Psoas muscle (tissue), 8 donors: Measurements from ENCODE around the gene XPO4. TPM values are rescaled to one million over a fixed set of nuclear protein-coding genes. Genes with fewer than 3 reads are reported as not detected.

Experiments used
- ATAC-seq, 4 donors: fragments of 200-7000 bp; cut with Tn5 transposase; one replicate each; pipeline ENCODE4 v1.9.1; 2020; ENCODE audit warnings: moderate library complexity in 3 of 4, mild to moderate bottlenecking in 2 of 4
- DNase-seq, 2 donors: peaks; one replicate each; pipeline ENCODE4 v3.0.0-alpha.2; 2020
- H3K27ac ChIP-seq: fragments of 200-600 bp; one replicate; pipeline ENCODE4 v1.8.0; 2022
- H3K27me3 ChIP-seq, 3 donors: fragments of 200-600 bp in 1 of 3; one replicate each; pipeline versions ENCODE4 v1.6.1 to v1.8.0; 2013 to 2022; ENCODE audit warnings: low read length in 2 of 3, mild to moderate bottlenecking in 2 of 3, moderate library complexity in 1 of 3; ENCODE audit not compliant: insufficient read depth in 3 of 3
- H3K36me3 ChIP-seq, 2 donors: fragments of 200-600 bp in 1 of 2; one replicate each; pipeline versions ENCODE4 v1.6.1 to v1.8.0; 2013 to 2022; ENCODE audit warnings: low read depth in 1 of 2, mild to moderate bottlenecking in 1 of 2, moderate library complexity in 1 of 2; ENCODE audit not compliant: insufficient read depth in 1 of 2
- H3K4me1 ChIP-seq: fragments of 200-600 bp; one replicate; pipeline ENCODE4 v1.8.0; 2022
- H3K4me3 ChIP-seq: fragments of 200-600 bp; one replicate; pipeline ENCODE4 v1.8.0; 2022; ENCODE audit warnings: mild to moderate bottlenecking
- H3K9me3 ChIP-seq: fragments of 200-600 bp; one replicate; pipeline ENCODE4 v1.8.0; 2022
- whole genome bisulfite sequencing, 3 donors: extraction: QIAGEN DNeasy Blood & Tissue Kit; methylation state at CpG; one replicate each; pipeline versions ENCODE4 v1.1.6 to v1.1.7; 2013; 5-methylcytosine and 5-hydroxymethylcytosine counted together
- intact Hi-C, 2 donors: fragments of 100-400 bp; cut with DNase I; formaldehyde crosslinking; loops; one replicate each; pipeline versions ENCODE4 v1.11.0 to v1.14.2; 2022
- polyA plus RNA-seq, 3 donors: library from polyadenylated mRNA; stranded (reverse); fragments of 200-250 nt; gene quantifications; one replicate each; pipeline ENCODE4 v1.2.3, GENCODE V29; 2013
- total RNA-seq, 4 donors: library from RNA; stranded (reverse); fragmentation: NEBNext Ultra II Directional in 2 of 4; extraction: Animal tissue kit (Norgen Biotek cat#: 25700) in 2 of 4; gene quantifications; one replicate each; pipeline versions ENCODE4 v1.2.1 to v1.2.4, GENCODE V29; 2021 to 2023
- TF ChIP-seq, protein P1 (sequence below): fragments of 200-600 bp; IDR thresholded peaks from one replicate; pipeline ENCODE4 v1.8.0; 2022; ENCODE audit warnings: antibody characterized with exemption
- donor health status: healthy with polysubstance abuse.
- donor health status: DM: no; HTN: no; CAD: no; lungs with moderate emphysema.
- donor health status: Bipolar disorder and iron deficiency.
- donor health status: healthy.
- donor health status: DM: yes; HTN: yes; CAD: no.
- donor health status: DM: no; HTN: no; CAD: no.
- donor health status: DM: no; HTN: no; CAD: no.
- donor health status: DM: yes; HTN: yes; CAD: no.

The XPO4 gene
- total and polyA plus RNA-seq, 7 donors, result 3.9 to 67.2 (median 12.2) TPM

DNA sequence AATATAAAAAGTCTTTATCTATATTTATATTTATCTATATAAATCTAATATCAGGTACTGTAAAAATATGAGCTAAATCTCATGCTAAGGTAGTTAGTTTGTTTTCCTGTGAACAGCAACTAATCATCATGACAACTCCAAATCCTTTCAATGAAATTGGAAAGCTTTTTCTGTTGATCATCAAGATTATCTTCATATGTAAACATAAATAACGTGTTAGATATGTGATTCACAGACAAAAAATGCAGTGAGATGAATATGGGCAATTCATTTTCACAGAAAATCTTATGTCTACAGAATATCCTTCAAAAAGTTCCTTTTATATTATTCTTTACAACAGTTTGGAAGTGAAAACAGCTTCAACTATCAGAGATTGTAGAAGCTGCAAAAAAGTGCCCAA lies 87.1 kb downstream of the XPO4 start:
- Histone ChIP-seq H3K9me3 (no peaks in the 10 kb centered on the region), H3K4me3 (peak overlapping the region; percentile 55), H3K4me1 (peaks cover 41% of the 10 kb centered on the region), H3K36me3 (no peaks in the 10 kb centered on the region), H3K27ac (peak overlapping the region; percentile 89), H3K27me3 (no peaks in the 10 kb centered on the region)
- TF ChIP-seq, protein P1, sequence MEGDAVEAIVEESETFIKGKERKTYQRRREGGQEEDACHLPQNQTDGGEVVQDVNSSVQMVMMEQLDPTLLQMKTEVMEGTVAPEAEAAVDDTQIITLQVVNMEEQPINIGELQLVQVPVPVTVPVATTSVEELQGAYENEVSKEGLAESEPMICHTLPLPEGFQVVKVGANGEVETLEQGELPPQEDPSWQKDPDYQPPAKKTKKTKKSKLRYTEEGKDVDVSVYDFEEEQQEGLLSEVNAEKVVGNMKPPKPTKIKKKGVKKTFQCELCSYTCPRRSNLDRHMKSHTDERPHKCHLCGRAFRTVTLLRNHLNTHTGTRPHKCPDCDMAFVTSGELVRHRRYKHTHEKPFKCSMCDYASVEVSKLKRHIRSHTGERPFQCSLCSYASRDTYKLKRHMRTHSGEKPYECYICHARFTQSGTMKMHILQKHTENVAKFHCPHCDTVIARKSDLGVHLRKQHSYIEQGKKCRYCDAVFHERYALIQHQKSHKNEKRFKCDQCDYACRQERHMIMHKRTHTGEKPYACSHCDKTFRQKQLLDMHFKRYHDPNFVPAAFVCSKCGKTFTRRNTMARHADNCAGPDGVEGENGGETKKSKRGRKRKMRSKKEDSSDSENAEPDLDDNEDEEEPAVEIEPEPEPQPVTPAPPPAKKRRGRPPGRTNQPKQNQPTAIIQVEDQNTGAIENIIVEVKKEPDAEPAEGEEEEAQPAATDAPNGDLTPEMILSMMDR, result no peak
- no peak for DNase-seq
- intact Hi-C loops, result no loop called here
- 35 to 59% (median 52%) methylated on average over 1 of the region's 1 CpG for WGBS, 3 donors
- no peak for ATAC-seq

DNA sequence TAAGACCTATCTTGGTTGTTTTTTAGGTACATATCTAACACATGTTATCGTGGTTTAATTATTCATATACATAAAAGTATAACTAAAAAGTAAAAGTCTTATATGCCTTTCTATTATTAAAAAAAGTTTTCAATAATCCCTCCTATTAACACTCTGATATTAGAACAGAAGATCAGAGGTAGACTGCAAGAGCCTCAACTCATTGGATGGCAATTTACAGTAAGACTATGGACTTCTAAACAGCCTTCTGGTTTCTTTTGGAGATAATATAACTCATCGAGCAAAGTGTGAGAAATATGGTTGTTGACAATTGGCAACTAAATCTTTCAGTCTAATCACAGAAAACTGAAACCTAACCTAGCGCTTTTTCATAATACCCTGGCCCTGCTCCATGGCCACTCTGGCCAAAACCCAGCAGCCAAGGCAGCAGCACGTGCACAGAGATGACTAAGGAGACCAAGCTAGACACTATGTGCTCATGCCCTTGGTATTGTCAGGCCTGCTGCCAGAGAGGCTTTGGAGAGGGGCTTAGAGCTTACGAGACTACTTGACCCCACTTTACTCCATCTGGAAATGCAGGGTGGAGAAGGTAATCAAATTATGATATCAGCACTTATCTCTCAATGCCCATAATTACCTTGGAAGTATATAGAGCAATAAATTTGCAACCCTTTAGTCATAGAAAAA lies 88.2 kb downstream of the XPO4 start:
- Histone ChIP-seq H3K4me1 (peaks cover 41% of the 10 kb centered on the region), H3K36me3 (peaks cover under 1 to 1% of the 10 kb centered on the region in 2 donors), H3K27me3 (no peaks in the 10 kb centered on the region), H3K27ac (peak overlapping the region; percentile 89), H3K9me3 (no peaks in the 10 kb centered on the region), H3K4me3 (peak overlapping the region; percentile 55)
- WGBS, 3 donors, result 7 to 10% (median 9%) methylated on average over 5 of the region's 5 CpGs
- DNase-seq (peak; percentile 90 to 95), ATAC-seq (peak; percentile 93 to 96 (median 96))
- TF ChIP-seq, protein P1, result no peak
- intact Hi-C loops, result loop anchor here in 1 of 2 donors (5.0 kb wide), 1 partner anchor 42 kb away; the partner anchor contains the start of gene EEF1AKMT1

DNA sequence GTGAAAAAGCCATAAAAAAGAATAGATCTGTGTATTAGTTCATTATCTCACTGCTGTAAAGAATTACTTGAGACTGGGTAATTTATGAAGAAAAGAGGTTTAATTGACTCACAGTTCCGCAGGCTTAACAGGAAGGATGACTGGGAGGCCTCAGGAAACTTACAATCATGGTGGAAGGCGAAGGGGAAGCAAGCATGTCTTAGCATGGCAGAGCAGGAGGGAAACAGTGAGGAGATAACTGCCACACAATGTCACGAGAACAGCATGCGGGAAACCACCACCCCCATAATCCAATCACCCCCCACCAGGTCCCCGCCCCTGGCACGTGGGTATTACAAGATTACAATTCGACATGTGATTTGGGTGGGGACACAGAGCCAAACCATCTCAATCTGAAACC lies 89.7 kb downstream of the XPO4 start:
- Histone ChIP-seq H3K27ac (peak overlapping the region; percentile 89), H3K27me3 (no peaks in the 10 kb centered on the region), H3K4me3 (peak overlapping the region; percentile 34), H3K9me3 (no peaks in the 10 kb centered on the region), H3K36me3 (peaks cover 2 to 16% of the 10 kb centered on the region in 2 donors), H3K4me1 (peaks cover 41% of the 10 kb centered on the region)
- WGBS, 3 donors, result 68 to 82% (median 69%) methylated on average over 7 of the region's 7 CpGs
- no peak for ATAC-seq
- intact Hi-C loops, result loop anchor here in 1 of 2 donors (5.0 kb wide), 1 partner anchor 41 kb away; the partner anchor contains the start of gene EEF1AKMT1
- TF ChIP-seq, protein P1, result no peak
- no peak for DNase-seq

DNA sequence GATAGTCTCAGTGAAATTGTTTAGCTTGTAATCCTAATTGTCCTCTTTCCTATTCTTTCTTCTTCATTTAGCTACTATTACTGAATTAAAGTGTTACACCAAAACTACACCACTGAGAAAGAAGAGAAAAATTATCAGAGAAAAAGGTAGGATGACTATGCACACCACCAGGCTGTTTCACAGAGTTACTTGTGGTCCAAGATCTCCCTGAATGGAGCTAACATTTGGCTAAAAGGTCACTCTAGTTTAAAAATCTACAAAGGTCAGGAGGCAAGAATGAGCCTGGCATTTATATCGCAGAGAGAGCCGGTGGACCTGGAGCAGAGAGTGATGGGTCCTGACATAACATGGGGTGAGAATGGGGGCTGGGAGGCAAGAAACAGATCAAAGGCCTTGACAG lies 91.7 kb downstream of the XPO4 start:
- Histone ChIP-seq H3K36me3 (peaks cover 2 to 37% of the 10 kb centered on the region in 2 donors), H3K9me3 (no peaks in the 10 kb centered on the region), H3K27ac (peak overlapping the region; percentile 56), H3K27me3 (no peaks in the 10 kb centered on the region), H3K4me3 (peak overlapping the region; percentile 23), H3K4me1 (peaks cover 26% of the 10 kb centered on the region)
- TF ChIP-seq, protein P1, result no peak
- WGBS, 3 donors, result 46 to 82% (median 47%) methylated on average over 2 of the region's 2 CpGs
- DNase-seq (no peak), ATAC-seq (no peak)
- intact Hi-C loops, result loop anchor here in 1 of 2 donors (5.0 kb wide), 1 partner anchor 39 kb away; the partner anchor contains the start of gene EEF1AKMT1
